Keratinocyte (primary cell): ENCODE measurements around the gene TSTD2. TPM values are rescaled to one million over a fixed set of nuclear protein-coding genes. Genes with fewer than 3 reads are reported as not detected.
A peak's percentile ranks its signal among the peaks of the same experiment; 100 is the strongest.

ENCODE experiments used
- DNase-seq: peaks from one replicate; pipeline ENCODE4 v3.0.0-alpha.2; 2011; ENCODE audit warnings: low read depth, missing footprints, low spot score
- FAIRE-seq: peaks from 2 replicates; lab custom pipeline; 2011; peaks lifted over from hg19 to GRCh38; lab: Jason Lieb, UNC
- H2AFZ ChIP-seq: 2 replicates; pipeline ENCODE4 v1.6.0; 2012; ENCODE audit warnings: low read length, control low read depth, inconsistent platforms; ENCODE audit not compliant: control insufficient read depth
- H3K27ac ChIP-seq: 2 replicates; pipeline ENCODE4 v1.5.1; 2011; ENCODE audit warnings: low read length; ENCODE audit not compliant: control insufficient read depth, insufficient read depth
- H3K27me3 ChIP-seq: 3 replicates; pipeline ENCODE4 v1.6.0; 2011; ENCODE audit warnings: low read length; ENCODE audit not compliant: control insufficient read depth, insufficient read depth; ENCODE audit errors: extremely low read depth
- H3K36me3 ChIP-seq, 2 experiments: 2 replicates in 1 of 2; 3 replicates in 1 of 2; pipeline ENCODE4 v1.5.1; 2011; ENCODE audit warnings: low read length in 2 of 2, mild to moderate bottlenecking in 1 of 2; ENCODE audit not compliant: control insufficient read depth in 2 of 2, insufficient read depth in 2 of 2; ENCODE audit errors: extremely low read depth in 1 of 2
- H3K4me1 ChIP-seq: 3 replicates; pipeline ENCODE4 v1.5.1; 2011; ENCODE audit warnings: low read length; ENCODE audit not compliant: control insufficient read depth, insufficient read depth; ENCODE audit errors: extremely low read depth
- H3K4me2 ChIP-seq: 3 replicates; pipeline ENCODE4 v1.6.0; 2011; ENCODE audit warnings: low read depth, low read length; ENCODE audit not compliant: control insufficient read depth, insufficient read depth; ENCODE audit errors: extremely low read depth
- H3K4me3 ChIP-seq, 3 experiments: fragments of 200-600 bp in 1 of 3; sonication (generic) in 1 of 3; 2 replicates in 2 of 3; 3 replicates in 1 of 3; pipeline ENCODE4 v1.5.1; 2011 to 2016; ENCODE audit warnings: low read length in 3 of 3, mild to moderate bottlenecking in 3 of 3, control low read depth in 2 of 3, inconsistent platforms in 1 of 3, low read depth in 1 of 3, mixed read lengths in 1 of 3, mixed run types in 1 of 3, moderate library complexity in 1 of 3; ENCODE audit not compliant: control insufficient read depth in 2 of 3, insufficient read depth in 2 of 3; ENCODE audit errors: extremely low read depth in 1 of 3
- H3K79me2 ChIP-seq: 2 replicates; pipeline ENCODE4 v1.6.0; 2012; ENCODE audit warnings: low read length; ENCODE audit not compliant: control insufficient read depth, insufficient read depth
- H3K9ac ChIP-seq: 3 replicates; pipeline ENCODE4 v1.6.0; 2011; ENCODE audit warnings: low read length; ENCODE audit not compliant: control insufficient read depth, insufficient read depth; ENCODE audit errors: extremely low read depth
- H3K9me1 ChIP-seq: 3 replicates; pipeline ENCODE4 v1.6.0; 2011; ENCODE audit warnings: low read length; ENCODE audit not compliant: control insufficient read depth, insufficient read depth; ENCODE audit errors: extremely low read depth
- H3K9me3 ChIP-seq: 2 replicates; pipeline ENCODE4 v1.5.1; 2012; ENCODE audit warnings: low read depth, low read length; ENCODE audit not compliant: control insufficient read depth
- H4K20me1 ChIP-seq: 3 replicates; pipeline ENCODE4 v1.6.0; 2011; ENCODE audit warnings: low read length; ENCODE audit not compliant: control insufficient read depth, insufficient read depth; ENCODE audit errors: extremely low read depth
- EZH2 ChIP-seq: IDR thresholded peaks from one replicate; pipeline ENCODE4 v1.6.1; 2012; ENCODE audit warnings: inconsistent platforms, mild to moderate bottlenecking, low read length, moderate library complexity
- dilution Hi-C: fragments of 300-500 bp; cut with MboI; formaldehyde crosslinking; loops from one replicate; pipeline ENCODE4 v1.7.0; 2020; ENCODE audit warnings: low sequenced_read_pairs; ENCODE audit not compliant: extremely low pct_ligation_motif_present
- polyA plus RNA-seq, 5 experiments: library from polyadenylated mRNA; depleted of rRNA in 3 of 5; stranded (reverse) in 3 of 5; stranded (forward) in 1 of 5; unstranded in 1 of 5; fragments of >200 nt; gene quantifications; 1 replicate in 1 of 5; 2 replicates in 3 of 5; 3 replicates in 1 of 5; pipeline versions ENCODE4 v1.2.1 to v1.2.3, GENCODE V29; 2011 to 2012; ENCODE audit warnings: missing spikeins in 2 of 5, low read depth in 1 of 5, low replicate concordance in 1 of 5
- TF ChIP-seq, protein P1 (sequence below), 3 experiments: IDR thresholded peaks in 1 of 3; conservative IDR thresholded peaks in 1 of 3; optimal IDR thresholded peaks in 1 of 3; 2 replicates in 2 of 3; 3 replicates in 1 of 3; pipeline versions ENCODE3 to v1.5.1; 2011; ENCODE audit warnings: low read length in 3 of 3, mild to moderate bottlenecking in 3 of 3, moderate library complexity in 2 of 3, control low read depth in 1 of 3, inconsistent platforms in 1 of 3; ENCODE audit not compliant: insufficient read depth in 2 of 3; ENCODE audit errors: extremely low read depth in 1 of 3

TSTD2 gene
- polyA plus RNA-seq, 1 donor (not counting 4 experiments of a cell fraction or from before 2014, with no cell fraction given): 17.2 TPM

- no peaks in the 10 kb centered on the region for H3K9me3 ChIP-seq
- H3K27me3 ChIP-seq: no peaks in the 10 kb centered on the region
- TF ChIP-seq EZH2: no peak
- TF ChIP-seq, protein P1, sequence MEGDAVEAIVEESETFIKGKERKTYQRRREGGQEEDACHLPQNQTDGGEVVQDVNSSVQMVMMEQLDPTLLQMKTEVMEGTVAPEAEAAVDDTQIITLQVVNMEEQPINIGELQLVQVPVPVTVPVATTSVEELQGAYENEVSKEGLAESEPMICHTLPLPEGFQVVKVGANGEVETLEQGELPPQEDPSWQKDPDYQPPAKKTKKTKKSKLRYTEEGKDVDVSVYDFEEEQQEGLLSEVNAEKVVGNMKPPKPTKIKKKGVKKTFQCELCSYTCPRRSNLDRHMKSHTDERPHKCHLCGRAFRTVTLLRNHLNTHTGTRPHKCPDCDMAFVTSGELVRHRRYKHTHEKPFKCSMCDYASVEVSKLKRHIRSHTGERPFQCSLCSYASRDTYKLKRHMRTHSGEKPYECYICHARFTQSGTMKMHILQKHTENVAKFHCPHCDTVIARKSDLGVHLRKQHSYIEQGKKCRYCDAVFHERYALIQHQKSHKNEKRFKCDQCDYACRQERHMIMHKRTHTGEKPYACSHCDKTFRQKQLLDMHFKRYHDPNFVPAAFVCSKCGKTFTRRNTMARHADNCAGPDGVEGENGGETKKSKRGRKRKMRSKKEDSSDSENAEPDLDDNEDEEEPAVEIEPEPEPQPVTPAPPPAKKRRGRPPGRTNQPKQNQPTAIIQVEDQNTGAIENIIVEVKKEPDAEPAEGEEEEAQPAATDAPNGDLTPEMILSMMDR (optimal IDR thresholded peaks at IDR 0.05 in 1 of 3, IDR thresholded peaks at IDR 0.05 in 1 of 3, conservative IDR thresholded peaks at IDR 0.05 in 1 of 3; ENCODE audit: extremely low read depth in 1 of 3, insufficient read depth in 2 of 3, low read length in 3 of 3): no peak
- dilution Hi-C loops: no loop called here
- FAIRE-seq (no peak), DNase-seq (no peak)
- H3K9me1 ChIP-seq: no peaks in the 10 kb centered on the region
- H3K4me2 ChIP-seq: no peak overlapping the region
- H3K27ac ChIP-seq: no peak overlapping the region
- peaks cover 14 to 22% of the 10 kb centered on the region in 2 experiments for H3K36me3 ChIP-seq
- no peaks in the 10 kb centered on the region for H3K79me2 ChIP-seq
- H4K20me1 ChIP-seq: no peaks in the 10 kb centered on the region
- H3K4me3 ChIP-seq: no peak overlapping the region
- no peak overlapping the region for H2AFZ ChIP-seq
- no peaks in the 10 kb centered on the region for H3K4me1 ChIP-seq
- no peak overlapping the region for H3K9ac ChIP-seq
Observed at GRCh38 chr9:97599314-97599846, 33.8 kb downstream of the TSTD2 start.

DNA sequence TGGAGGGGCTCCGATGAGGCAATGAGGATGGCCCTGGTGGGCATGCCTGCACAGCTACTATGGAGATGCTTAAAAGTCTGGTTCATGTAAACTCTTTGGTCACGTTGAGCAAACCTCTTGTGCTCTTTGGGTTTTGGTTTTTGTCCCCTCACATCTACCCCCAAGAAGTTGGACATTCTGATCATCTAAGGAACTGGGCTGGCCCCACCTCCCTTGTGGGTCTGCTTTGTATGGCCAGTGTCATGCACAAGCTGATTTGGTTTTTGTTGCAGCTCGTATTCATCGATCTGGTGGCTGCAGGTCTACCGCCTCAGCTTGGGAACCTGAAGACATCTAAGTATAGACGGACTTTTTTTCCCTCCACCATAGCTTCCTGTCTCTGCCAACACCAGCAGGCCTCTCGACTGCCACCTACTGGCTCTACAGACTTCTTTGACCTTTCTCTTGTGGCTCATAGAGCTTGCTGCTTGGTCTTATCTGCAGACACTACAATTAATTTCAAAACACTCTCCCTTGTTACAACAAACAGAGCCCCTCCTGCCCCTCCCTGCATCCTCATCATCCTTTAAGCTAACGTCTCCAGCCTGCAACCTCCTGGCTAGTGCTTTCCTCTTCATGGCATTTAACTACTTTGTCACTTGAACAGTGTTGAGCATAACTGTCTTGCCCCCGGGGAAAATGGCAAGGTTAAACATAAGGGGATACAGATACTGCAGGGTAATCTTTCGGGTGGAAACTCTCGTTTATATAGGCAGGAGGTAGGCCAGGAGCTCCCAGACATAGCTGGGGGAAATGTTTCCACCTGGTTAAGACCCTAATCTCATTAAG lies 34.5 kb downstream of the TSTD2 start:
- H3K36me3 ChIP-seq: peaks cover 13 to 18% of the 10 kb centered on the region in 2 experiments
- no peak overlapping the region for H3K9ac ChIP-seq
- no peak overlapping the region for H3K4me2 ChIP-seq
- no peak overlapping the region for H3K27ac ChIP-seq
- no peak for TF ChIP-seq EZH2
- TF ChIP-seq, protein P1 (optimal IDR thresholded peaks at IDR 0.05 in 1 of 3, IDR thresholded peaks at IDR 0.05 in 1 of 3, conservative IDR thresholded peaks at IDR 0.05 in 1 of 3; ENCODE audit: extremely low read depth in 1 of 3, insufficient read depth in 2 of 3, low read length in 3 of 3): peak; percentile 79 to 94 (median 89)
- no peaks in the 10 kb centered on the region for H3K9me3 ChIP-seq
- FAIRE-seq (no peak), DNase-seq (peak; percentile 40)
- H3K4me3 ChIP-seq: no peak overlapping the region
- no peaks in the 10 kb centered on the region for H4K20me1 ChIP-seq
- H3K79me2 ChIP-seq: no peaks in the 10 kb centered on the region
- no peaks in the 10 kb centered on the region for H3K9me1 ChIP-seq
- no peak overlapping the region for H2AFZ ChIP-seq
- no peaks in the 10 kb centered on the region for H3K27me3 ChIP-seq
- dilution Hi-C loops: no loop called here
- no peaks in the 10 kb centered on the region for H3K4me1 ChIP-seq
